ENCODE data around the gene CHRNB4.
"Not testable (repeated sequence)": the region's sequence is repeated elsewhere in the genome, so short reads cannot be mapped to it uniquely, and the experiment has no call there.

The CHRNB4 gene

GRCh38 chr15:78615151-78615589, 25.8 kb downstream of the CHRNB4 start:
- DNase-seq = no peak

- DNase-seq = no peak
Measured at GRCh38 chr15:78614021-78614420, 27.0 kb downstream of the CHRNB4 start.

GRCh38 chr15:78609551-78609950, 31.5 kb downstream of the CHRNB4 start:
- DNase-seq = not testable (repeated sequence)

GRCh38 chr15:78605680-78606079, 35.3 kb downstream of the CHRNB4 start:
- DNase-seq = no peak

- no peak for DNase-seq
Measured at GRCh38 chr15:78605201-78605600, 35.8 kb downstream of the CHRNB4 start.

GRCh38 chr15:78604420-78604819, 36.6 kb downstream of the CHRNB4 start:
- DNase-seq = no peak

- DNase-seq = no peak
Measured at GRCh38 chr15:78603467-78603866, 37.5 kb downstream of the CHRNB4 start.

- DNase-seq = no peak
Measured at GRCh38 chr15:78599189-78599588, 41.8 kb downstream of the CHRNB4 start.

- no peak for DNase-seq
Measured at GRCh38 chr15:78598348-78598747, 42.7 kb downstream of the CHRNB4 start.

- no peak for DNase-seq
Measured at GRCh38 chr15:78597583-78597982, 43.4 kb downstream of the CHRNB4 start.

GRCh38 chr15:78574944-78575343, 66.1 kb downstream of the CHRNB4 start:
- no peak for DNase-seq

Measured in NCI-H1694 (cell line).